ENCODE measurements around the gene KRTAP10-5. TPM values are rescaled to one million over a fixed set of nuclear protein-coding genes. Genes with fewer than 3 reads are reported as not detected.

Gene KRTAP10-5
- total and polyA plus RNA-seq, 9 of the 15 experiments (the other 6 are each of a cell fraction or from before 2014, with no cell fraction given), result not detected

DNA sequence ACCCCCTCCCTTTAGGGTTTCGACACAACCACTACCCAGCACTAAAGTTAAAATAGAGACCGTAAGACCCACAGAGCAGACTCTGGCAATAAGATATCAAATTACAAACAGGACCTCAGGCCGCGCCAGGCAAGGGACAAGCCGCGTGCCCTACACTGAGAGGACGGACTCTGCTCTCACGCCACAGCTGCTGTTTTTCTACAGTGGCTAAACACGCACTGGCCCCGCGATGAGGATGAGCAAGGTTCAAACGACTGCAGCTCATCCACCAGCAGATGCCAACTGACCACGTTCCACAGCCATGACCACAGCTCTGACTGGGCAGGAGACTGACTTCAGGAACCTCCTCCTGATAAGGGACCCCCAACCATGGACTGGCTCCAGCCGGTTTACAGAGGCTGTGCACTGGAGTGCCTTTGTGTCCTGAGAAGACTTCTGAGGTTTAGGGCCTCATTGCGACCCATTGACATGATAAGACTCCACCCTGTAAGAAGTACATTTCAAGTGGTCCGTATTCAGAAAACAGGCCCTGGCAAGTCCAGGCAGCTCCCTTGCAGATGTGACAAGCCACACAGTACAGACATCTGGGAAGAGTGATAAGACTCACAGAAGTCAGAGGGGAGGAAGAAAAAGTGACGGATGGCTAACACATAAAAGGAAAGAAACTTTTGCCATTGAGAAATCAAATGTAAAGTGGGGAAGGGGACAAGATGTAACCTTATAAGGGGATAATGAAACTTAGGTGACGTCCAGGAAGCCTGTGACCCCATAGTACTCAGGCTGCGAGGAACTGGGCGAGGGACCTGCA lies 13.4 kb upstream of the KRTAP10-5 start (continued):
- no peak; the same call in 1 of the 2 replicates for TF ChIP-seq PHF8 (IDR thresholded peaks at IDR 0.05; ENCODE audit: borderline replicate concordance, low read length)
- TF ChIP-seq, protein P1, sequence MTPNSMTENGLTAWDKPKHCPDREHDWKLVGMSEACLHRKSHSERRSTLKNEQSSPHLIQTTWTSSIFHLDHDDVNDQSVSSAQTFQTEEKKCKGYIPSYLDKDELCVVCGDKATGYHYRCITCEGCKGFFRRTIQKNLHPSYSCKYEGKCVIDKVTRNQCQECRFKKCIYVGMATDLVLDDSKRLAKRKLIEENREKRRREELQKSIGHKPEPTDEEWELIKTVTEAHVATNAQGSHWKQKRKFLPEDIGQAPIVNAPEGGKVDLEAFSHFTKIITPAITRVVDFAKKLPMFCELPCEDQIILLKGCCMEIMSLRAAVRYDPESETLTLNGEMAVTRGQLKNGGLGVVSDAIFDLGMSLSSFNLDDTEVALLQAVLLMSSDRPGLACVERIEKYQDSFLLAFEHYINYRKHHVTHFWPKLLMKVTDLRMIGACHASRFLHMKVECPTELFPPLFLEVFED (CRISPR knock-in tag; conservative IDR thresholded peaks at IDR 0.05), result no peak
- TF ChIP-seq NCOA1 (IDR thresholded peaks at IDR 0.05; ENCODE audit: low read depth), result peak; percentile 91
- TF ChIP-seq ZNF133 (CRISPR knock-in tag; IDR thresholded peaks at IDR 0.05), result no peak
- no peak for TF ChIP-seq ZNF830 (CRISPR knock-in tag; IDR thresholded peaks at IDR 0.05)
- no peak; the same call in none of the 2 replicates for TF ChIP-seq PYGO2 (tag; IDR thresholded peaks at IDR 0.05)
- TF ChIP-seq OTX1 (CRISPR knock-in tag; IDR thresholded peaks at IDR 0.05), result no peak
- TF ChIP-seq CHCHD3 (CRISPR knock-in tag; IDR thresholded peaks at IDR 0.05), result no peak
- no peak for TF ChIP-seq FOXA1 (IDR thresholded peaks at IDR 0.05; ENCODE audit: borderline replicate concordance)
- TF ChIP-seq SIN3B (IDR thresholded peaks at IDR 0.05; ENCODE audit: low read depth), result no peak
- TF ChIP-seq, protein P2, sequence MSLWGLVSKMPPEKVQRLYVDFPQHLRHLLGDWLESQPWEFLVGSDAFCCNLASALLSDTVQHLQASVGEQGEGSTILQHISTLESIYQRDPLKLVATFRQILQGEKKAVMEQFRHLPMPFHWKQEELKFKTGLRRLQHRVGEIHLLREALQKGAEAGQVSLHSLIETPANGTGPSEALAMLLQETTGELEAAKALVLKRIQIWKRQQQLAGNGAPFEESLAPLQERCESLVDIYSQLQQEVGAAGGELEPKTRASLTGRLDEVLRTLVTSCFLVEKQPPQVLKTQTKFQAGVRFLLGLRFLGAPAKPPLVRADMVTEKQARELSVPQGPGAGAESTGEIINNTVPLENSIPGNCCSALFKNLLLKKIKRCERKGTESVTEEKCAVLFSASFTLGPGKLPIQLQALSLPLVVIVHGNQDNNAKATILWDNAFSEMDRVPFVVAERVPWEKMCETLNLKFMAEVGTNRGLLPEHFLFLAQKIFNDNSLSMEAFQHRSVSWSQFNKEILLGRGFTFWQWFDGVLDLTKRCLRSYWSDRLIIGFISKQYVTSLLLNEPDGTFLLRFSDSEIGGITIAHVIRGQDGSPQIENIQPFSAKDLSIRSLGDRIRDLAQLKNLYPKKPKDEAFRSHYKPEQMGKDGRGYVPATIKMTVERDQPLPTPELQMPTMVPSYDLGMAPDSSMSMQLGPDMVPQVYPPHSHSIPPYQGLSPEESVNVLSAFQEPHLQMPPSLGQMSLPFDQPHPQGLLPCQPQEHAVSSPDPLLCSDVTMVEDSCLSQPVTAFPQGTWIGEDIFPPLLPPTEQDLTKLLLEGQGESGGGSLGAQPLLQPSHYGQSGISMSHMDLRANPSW (CRISPR knock-in tag; IDR thresholded peaks at IDR 0.05), result no peak
- TF ChIP-seq CAMTA2 (CRISPR knock-in tag; conservative IDR thresholded peaks at IDR 0.05), result no peak
- no peak for TF ChIP-seq SNIP1 (IDR thresholded peaks at IDR 0.05; ENCODE audit: low read depth)
- TF ChIP-seq, protein P3, sequence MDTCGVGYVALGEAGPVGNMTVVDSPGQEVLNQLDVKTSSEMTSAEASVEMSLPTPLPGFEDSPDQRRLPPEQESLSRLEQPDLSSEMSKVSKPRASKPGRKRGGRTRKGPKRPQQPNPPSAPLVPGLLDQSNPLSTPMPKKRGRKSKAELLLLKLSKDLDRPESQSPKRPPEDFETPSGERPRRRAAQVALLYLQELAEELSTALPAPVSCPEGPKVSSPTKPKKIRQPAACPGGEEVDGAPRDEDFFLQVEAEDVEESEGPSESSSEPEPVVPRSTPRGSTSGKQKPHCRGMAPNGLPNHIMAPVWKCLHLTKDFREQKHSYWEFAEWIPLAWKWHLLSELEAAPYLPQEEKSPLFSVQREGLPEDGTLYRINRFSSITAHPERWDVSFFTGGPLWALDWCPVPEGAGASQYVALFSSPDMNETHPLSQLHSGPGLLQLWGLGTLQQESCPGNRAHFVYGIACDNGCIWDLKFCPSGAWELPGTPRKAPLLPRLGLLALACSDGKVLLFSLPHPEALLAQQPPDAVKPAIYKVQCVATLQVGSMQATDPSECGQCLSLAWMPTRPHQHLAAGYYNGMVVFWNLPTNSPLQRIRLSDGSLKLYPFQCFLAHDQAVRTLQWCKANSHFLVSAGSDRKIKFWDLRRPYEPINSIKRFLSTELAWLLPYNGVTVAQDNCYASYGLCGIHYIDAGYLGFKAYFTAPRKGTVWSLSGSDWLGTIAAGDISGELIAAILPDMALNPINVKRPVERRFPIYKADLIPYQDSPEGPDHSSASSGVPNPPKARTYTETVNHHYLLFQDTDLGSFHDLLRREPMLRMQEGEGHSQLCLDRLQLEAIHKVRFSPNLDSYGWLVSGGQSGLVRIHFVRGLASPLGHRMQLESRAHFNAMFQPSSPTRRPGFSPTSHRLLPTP (IDR thresholded peaks at IDR 0.05; ENCODE audit: borderline replicate concordance, extremely low read depth, insufficient read length), result no peak
- peak; percentile 66; the same call in 1 of the 2 replicates for TF ChIP-seq SMARCA5 (IDR thresholded peaks at IDR 0.05)
- TF ChIP-seq, protein P4, sequence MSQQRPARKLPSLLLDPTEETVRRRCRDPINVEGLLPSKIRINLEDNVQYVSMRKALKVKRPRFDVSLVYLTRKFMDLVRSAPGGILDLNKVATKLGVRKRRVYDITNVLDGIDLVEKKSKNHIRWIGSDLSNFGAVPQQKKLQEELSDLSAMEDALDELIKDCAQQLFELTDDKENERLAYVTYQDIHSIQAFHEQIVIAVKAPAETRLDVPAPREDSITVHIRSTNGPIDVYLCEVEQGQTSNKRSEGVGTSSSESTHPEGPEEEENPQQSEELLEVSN (IDR thresholded peaks at IDR 0.05; ENCODE audit: borderline replicate concordance in 1 of 2, extremely low read depth in 1 of 2, insufficient read depth in 1 of 2, insufficient read length in 1 of 2, low read depth in 1 of 2, low read length in 1 of 2, poor library complexity in 1 of 2, severe bottlenecking in 1 of 2), result no peak
- TF ChIP-seq, protein P5, sequence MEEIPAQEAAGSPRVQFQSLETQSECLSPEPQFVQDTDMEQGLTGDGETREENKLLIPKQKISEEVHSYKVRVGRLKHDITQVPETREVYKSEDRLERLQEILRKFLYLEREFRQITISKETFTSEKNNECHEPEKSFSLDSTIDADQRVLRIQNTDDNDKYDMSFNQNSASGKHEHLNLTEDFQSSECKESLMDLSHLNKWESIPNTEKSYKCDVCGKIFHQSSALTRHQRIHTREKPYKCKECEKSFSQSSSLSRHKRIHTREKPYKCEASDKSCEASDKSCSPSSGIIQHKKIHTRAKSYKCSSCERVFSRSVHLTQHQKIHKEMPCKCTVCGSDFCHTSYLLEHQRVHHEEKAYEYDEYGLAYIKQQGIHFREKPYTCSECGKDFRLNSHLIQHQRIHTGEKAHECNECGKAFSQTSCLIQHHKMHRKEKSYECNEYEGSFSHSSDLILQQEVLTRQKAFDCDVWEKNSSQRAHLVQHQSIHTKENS (CRISPR knock-in tag; IDR thresholded peaks at IDR 0.05), result no peak
- TF ChIP-seq MTA2 (IDR thresholded peaks at IDR 0.05; ENCODE audit: low read depth), result peak; percentile 92
